Neural crest cell (in vitro differentiated cells): ENCODE measurements around the gene ADRA1B. TPM values are rescaled to one million over a fixed set of nuclear protein-coding genes. Genes with fewer than 3 reads are reported as not detected.

Source experiments
- DNase-seq: peaks from one replicate; pipeline ENCODE4 v3.0.0; 2021; ENCODE audit warnings: low read depth, mixed read lengths, low spot score
- H3K27ac Mint-ChIP-seq: one replicate; pipeline ENCODE4 v1.8.0; 2021; ENCODE audit warnings: mild to moderate bottlenecking, mixed read lengths; ENCODE audit not compliant: unreplicated experiment
- H3K27me3 Mint-ChIP-seq: 2 replicates; pipeline ENCODE4 v1.8.0; 2021; ENCODE audit warnings: low read depth, mild to moderate bottlenecking, mixed read lengths
- H3K36me3 Mint-ChIP-seq: 2 replicates; pipeline ENCODE4 v1.8.0; 2021; ENCODE audit warnings: low read depth, mild to moderate bottlenecking, mixed read lengths
- H3K4me1 Mint-ChIP-seq: 2 replicates; pipeline ENCODE4 v1.8.0; 2021; ENCODE audit warnings: mixed read lengths
- H3K4me3 Mint-ChIP-seq: one replicate; pipeline ENCODE4 v1.8.0; 2021; ENCODE audit warnings: mild to moderate bottlenecking, mixed read lengths
- H3K9me3 Mint-ChIP-seq: 2 replicates; pipeline ENCODE4 v1.8.0; 2021; ENCODE audit warnings: mixed read lengths
- total RNA-seq: library from RNA; stranded (reverse); gene quantifications from 2 replicates; pipeline ENCODE4 v1.2.1, GENCODE V29; 2021
- TF ChIP-seq, protein P1 (sequence below): fragments of 200-600 bp; sonication (generic); conservative IDR thresholded peaks from 2 replicates; pipeline ENCODE4 v1.5.0; 2021; ENCODE audit warnings: antibody characterized with exemption, mild to moderate bottlenecking

The ADRA1B gene
- total RNA-seq, 1 donor from 2014 or later = 0.19 TPM

DNA sequence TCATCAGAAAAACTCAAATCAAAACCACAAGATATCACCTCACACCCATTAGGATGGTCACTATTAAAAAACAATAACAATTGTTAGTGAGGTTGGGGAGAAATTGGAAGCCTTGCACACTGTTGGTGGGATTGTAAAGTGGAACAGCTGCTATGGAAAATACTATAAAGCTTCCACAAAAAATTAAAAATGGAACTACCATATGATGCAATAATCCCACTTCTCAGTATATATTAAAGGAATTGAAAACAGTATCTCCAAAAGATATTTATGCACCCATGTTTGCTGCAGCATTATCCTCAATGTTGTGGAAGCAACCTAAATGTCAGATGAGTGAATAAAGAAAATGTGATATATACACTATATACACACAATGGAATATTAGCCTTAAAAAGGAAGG lies 14.5 kb upstream of the ADRA1B start:
- no peaks in the 10 kb centered on the region for H3K36me3 Mint-ChIP-seq
- TF ChIP-seq, protein P1, sequence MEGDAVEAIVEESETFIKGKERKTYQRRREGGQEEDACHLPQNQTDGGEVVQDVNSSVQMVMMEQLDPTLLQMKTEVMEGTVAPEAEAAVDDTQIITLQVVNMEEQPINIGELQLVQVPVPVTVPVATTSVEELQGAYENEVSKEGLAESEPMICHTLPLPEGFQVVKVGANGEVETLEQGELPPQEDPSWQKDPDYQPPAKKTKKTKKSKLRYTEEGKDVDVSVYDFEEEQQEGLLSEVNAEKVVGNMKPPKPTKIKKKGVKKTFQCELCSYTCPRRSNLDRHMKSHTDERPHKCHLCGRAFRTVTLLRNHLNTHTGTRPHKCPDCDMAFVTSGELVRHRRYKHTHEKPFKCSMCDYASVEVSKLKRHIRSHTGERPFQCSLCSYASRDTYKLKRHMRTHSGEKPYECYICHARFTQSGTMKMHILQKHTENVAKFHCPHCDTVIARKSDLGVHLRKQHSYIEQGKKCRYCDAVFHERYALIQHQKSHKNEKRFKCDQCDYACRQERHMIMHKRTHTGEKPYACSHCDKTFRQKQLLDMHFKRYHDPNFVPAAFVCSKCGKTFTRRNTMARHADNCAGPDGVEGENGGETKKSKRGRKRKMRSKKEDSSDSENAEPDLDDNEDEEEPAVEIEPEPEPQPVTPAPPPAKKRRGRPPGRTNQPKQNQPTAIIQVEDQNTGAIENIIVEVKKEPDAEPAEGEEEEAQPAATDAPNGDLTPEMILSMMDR = no peak
- H3K9me3 Mint-ChIP-seq = no peaks in the 10 kb centered on the region
- peaks cover 5% of the 10 kb centered on the region for H3K27me3 Mint-ChIP-seq
- H3K27ac Mint-ChIP-seq = no peak overlapping the region
- DNase-seq = no peak
- peaks cover 17% of the 10 kb centered on the region for H3K4me1 Mint-ChIP-seq
- no peak overlapping the region for H3K4me3 Mint-ChIP-seq

- H3K27ac Mint-ChIP-seq = no peak overlapping the region
- no peak for DNase-seq
- peaks cover 5% of the 10 kb centered on the region for H3K27me3 Mint-ChIP-seq
- H3K9me3 Mint-ChIP-seq = no peaks in the 10 kb centered on the region
- H3K4me3 Mint-ChIP-seq = no peak overlapping the region
- TF ChIP-seq, protein P1 = no peak
- H3K36me3 Mint-ChIP-seq = no peaks in the 10 kb centered on the region
- H3K4me1 Mint-ChIP-seq = peaks cover 17% of the 10 kb centered on the region
Measured at GRCh38 chr5:159902444-159903121, 13.7 kb upstream of the ADRA1B start.

DNA sequence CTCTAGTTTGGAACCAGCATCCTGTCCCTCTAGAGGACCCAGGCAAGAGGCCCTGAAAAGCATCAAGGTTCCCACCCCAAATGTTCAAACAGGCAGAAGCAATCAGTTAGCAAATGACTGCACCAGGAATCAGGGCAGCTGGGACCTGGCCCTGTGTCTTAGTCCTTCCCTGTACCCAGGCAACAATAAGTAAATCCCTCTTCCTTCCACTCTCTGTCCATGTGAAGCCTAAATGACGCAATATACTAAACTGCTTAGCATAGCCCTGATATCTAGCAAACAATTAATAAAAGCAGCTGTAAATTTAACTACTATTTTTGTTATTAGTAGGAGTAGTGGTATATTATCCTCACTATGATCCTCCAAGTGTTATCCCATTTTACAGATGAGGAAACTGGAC lies 13.2 kb upstream of the ADRA1B start:
- no peak overlapping the region for H3K4me3 Mint-ChIP-seq
- H3K9me3 Mint-ChIP-seq = no peaks in the 10 kb centered on the region
- H3K36me3 Mint-ChIP-seq = no peaks in the 10 kb centered on the region
- no peak overlapping the region for H3K27ac Mint-ChIP-seq
- DNase-seq = no peak
- TF ChIP-seq, protein P1 = no peak
- peaks cover 5% of the 10 kb centered on the region for H3K27me3 Mint-ChIP-seq
- H3K4me1 Mint-ChIP-seq = peaks cover 23% of the 10 kb centered on the region

GRCh38 chr5:159904874-159905273 lies 11.4 kb upstream of the ADRA1B start:
- Mint-ChIP-seq H3K36me3 (no peaks in the 10 kb centered on the region), H3K9me3 (no peaks in the 10 kb centered on the region), H3K4me3 (no peak overlapping the region), H3K4me1 (peaks cover 38% of the 10 kb centered on the region), H3K27ac (no peak overlapping the region), H3K27me3 (no peaks in the 10 kb centered on the region)
- TF ChIP-seq, protein P1 = no peak
- no peak for DNase-seq

DNA sequence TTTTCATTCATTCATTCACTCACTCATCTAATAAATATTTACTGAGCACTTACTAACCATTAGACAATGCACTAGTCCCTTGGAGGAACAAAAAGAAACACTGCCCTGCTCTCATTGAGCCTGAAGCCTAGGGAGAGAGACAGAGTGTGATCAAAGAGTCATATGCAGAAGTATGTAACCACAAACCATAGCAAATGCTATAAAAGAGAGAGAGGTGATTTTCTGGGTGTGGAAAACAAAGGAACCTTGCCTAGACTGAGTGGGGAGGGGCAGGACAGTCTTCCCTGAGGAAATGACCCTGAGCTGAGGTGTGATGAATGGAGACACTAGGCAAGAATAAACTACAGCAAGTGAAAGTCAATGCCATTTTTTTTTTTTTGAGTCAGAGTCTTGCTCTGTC lies 10.8 kb upstream of the ADRA1B start:
- H3K27ac Mint-ChIP-seq = no peak overlapping the region

More for the DNA sequence above, 10.8 kb upstream of the ADRA1B start:
- H3K9me3 Mint-ChIP-seq = no peaks in the 10 kb centered on the region
- TF ChIP-seq, protein P1 = no peak
- H3K27me3 Mint-ChIP-seq = no peaks in the 10 kb centered on the region
- H3K36me3 Mint-ChIP-seq = no peaks in the 10 kb centered on the region
- no peak for DNase-seq
- H3K4me1 Mint-ChIP-seq = peaks cover 42% of the 10 kb centered on the region
- H3K4me3 Mint-ChIP-seq = no peak overlapping the region
